COR-L47 (cell line): ENCODE results near the gene BUD23.
"Not testable (repeated sequence)": the region's sequence is repeated elsewhere in the genome, so short reads cannot be mapped to it uniquely, and the experiment has no call there.

Source experiments
- DNase-seq: peaks from one replicate; lab custom pipeline; 2025; lab: John Stamatoyannopoulos, UW

The BUD23 gene

GRCh38 chr7:73668103-73668885, 15.1 kb upstream of the BUD23 start:
- DNase-seq, result no peak

GRCh38 chr7:73668886-73669230, 14.5 kb upstream of the BUD23 start:
- DNase-seq, result no peak

DNA sequence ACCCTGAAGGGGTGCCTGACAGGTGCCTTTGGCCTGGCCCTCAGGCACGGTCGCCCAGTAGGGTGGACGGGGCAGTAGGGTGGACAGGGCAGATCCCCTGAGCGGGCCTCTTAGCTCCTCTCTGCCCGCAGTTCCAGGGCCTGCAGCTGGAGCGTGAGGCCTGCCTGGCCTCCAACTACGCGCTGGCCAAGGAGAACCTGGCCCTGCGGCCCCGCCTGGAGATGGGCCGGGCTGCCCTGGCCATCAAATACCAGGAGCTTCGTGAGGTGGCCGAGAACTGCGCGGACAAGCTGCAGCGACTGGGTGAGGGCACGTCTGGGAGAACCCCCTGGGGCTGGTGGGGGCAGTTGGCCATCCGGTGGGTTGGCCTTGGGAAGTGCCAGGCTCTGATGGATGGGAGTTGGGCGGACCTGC, 14.1 kb upstream of the BUD23 start:
- DNase-seq, result no peak

GRCh38 chr7:73669858-73670385, 13.5 kb upstream of the BUD23 start:
- no peak for DNase-seq

GRCh38 chr7:73671322-73671661, 12.1 kb upstream of the BUD23 start:
- no peak for DNase-seq

DNA sequence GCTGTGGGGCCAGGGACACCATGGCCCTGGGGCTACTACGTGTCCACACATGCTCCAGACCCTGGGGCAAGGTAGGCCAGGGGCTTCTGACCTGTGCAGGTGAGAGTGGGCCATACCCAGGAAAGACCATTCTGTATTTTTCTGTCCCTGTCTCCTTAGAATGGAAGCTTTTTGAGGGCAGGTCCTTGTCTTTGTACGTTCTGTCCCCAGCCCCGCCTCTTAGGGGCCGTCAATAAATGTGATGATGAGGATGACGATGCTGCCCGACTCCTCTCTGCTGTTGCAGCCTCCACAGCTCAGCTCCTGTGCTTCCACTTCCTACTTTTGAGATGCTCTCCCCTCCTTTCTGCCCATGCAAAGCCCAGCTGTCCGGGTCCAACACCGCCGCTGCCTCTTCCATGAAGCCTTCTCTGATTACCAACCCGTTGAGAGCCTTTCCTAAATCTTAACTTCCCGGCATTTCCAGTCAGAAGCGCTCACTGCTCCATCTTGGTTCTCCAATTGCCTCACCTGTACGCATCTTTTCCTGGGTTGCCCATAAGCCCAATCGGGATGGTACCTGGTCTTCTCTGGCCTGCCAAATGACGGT, 11.4 kb upstream of the BUD23 start:
- no peak for DNase-seq

GRCh38 chr7:73674468-73675124, 8.8 kb upstream of the BUD23 start:
- DNase-seq, result no peak

DNA sequence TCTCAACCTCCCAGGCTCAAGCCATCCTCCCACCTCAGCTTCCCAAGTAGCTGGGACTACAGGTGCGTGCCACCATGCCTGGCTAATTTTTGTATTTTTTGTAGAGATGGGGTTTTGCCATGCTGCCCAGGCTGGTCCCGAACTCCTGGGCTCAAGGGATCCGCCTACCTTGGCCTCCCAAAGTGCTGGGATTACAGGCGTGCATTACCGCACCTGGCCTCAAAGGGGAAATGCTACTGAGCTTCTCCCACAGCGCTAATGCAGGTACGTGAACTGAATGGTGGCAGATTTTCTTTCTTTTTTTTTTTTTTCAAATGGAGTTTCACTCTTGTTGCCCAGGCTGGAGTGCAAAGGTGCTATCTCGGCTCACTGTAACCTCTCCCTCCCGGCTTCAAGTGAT, 7.3 kb upstream of the BUD23 start:
- not testable (repeated sequence) for DNase-seq

DNA sequence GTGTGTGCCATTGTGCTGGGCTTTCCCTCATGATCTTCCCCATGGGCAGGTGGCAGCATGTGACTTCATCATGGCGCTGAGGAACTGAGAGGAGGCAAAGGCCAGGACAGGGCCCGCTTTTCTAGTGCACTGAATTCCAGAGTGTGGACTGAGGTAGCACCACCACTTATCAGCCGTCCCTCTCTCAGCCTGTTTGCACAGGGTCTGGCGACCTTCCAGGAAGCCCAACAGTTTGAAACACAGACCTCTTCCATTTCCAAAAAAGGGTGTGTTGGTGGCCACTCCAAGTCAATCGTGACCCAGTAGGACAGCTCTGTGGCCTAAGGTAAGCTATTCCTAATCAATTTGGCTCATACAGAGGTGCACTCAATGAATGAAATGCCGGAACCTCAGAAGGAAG, 4.5 kb upstream of the BUD23 start:
- DNase-seq, result no peak

- DNase-seq, result no peak
These were observed 3.7 kb upstream of the BUD23 start for GRCh38 chr7:73679709-73680108.

DNA sequence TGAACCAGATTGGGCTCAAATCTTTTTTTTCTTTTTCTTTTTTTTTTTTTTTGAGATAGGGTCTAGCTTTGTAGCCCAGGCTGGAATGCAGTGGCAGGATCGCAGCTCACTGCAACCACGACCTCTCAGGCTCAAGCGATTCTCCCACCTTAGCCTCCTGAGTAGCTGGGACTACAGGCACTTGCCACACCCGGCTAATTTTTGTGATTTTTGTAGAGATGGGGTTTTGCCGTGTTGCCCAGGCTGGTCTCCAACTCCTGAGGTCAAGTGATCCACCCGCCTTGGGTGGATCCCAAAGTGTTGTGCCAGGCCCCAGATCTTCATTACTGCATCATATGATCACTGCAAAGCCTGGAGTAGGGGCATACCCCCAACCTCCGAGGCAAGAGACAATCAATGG, 2.9 kb upstream of the BUD23 start:
- no peak for DNase-seq

GRCh38 chr7:73681031-73681430, 2.4 kb upstream of the BUD23 start:
- DNase-seq, result no peak

GRCh38 chr7:73682745-73683055, 697 bp upstream of the BUD23 start:
- no peak for DNase-seq

DNA sequence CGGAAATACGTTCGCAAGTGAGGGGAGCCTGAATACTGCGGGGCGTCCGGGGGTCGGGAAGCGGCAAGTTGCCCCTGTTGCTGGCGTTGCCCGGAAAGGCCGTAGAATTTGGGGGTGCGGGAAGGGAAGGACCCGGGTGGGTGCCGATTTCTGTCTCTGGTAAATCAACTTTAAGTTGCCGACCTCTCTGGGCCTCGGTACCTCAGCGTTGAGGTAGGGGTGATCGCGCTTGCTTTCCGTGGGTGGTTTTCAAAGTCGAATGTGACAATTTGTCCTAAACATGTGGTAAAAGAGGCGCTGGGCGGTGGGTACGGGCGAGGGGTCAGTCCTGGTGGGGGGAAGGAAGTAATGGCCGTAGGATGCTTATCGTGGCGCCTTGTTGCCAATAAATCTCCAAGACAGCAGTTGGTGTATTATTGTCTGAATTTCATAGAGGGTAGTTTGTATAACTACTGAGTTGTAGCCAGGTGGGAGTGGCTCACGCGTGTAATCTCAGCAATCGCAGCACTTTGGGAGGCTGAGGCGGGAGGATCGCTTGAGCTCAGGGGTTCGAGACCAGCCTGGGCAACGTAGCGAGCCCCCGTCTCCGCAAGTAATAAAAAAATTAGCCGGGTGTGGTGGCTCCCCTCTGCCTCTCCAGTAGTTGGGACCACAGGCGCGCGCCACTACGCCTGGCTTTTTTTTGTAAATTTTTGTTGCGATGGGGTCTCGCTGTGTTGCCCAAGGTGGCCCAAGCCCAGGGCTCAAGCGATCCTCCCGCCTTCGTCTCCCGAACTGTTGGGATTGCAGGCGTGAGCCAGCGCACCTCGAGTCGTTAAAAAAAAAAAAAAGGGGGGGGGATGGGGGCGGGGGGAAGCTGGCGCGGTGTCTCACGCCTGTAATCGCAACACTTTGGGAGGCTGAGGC, 644 bp downstream of the BUD23 start:
- no peak for DNase-seq

GRCh38 chr7:73685311-73685710, 1.9 kb downstream of the BUD23 start:
- DNase-seq, result no peak

GRCh38 chr7:73688288-73688687, 4.9 kb downstream of the BUD23 start:
- no peak for DNase-seq

DNA sequence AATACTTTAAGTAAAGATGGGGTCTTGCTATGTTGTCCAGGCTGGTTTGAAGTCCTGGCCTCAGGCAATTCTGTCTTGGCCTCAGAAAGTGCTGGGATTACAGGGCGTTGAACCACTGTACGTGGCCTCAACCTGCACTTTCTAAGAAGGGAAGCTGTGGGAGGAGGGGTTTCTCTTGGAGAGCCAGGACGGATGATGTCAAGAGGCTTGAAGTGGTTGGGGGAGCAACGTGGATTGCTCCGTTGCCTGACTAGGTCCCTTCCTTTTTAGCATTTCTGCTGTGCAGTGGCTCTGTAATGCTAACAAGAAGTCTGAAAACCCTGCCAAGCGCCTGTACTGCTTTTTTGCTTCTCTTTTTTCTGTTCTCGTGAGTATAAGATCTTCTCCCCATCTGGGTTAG, 7.2 kb downstream of the BUD23 start:
- DNase-seq, result no peak

DNA sequence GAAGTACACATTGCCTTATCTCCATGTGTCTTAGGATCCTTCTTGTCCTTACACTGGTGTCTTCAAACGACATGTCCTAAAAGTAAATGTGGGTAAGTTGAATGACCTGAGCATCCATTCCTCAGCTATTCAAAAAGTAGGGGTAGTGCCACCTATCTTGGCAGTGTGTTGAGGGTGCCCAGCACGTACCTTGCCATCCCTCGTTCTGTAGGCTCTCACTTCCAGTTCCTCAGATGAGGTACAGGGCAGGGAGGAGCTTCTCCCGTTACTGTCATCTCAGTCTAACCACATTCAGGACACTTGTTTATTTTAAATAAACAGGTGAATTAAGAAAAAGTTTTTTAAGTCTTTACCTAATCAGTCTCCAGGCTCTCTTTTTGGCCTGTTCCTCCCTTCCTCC, 13.0 kb downstream of the BUD23 start:
- no peak for DNase-seq

GRCh38 chr7:73698410-73698809, 15.0 kb downstream of the BUD23 start:
- no peak for DNase-seq

GRCh38 chr7:73699370-73700068, 16.1 kb downstream of the BUD23 start:
- DNase-seq, result no peak

- DNase-seq, result no peak
These were observed 16.6 kb downstream of the BUD23 start for GRCh38 chr7:73700069-73700423.

GRCh38 chr7:73700581-73701134, 17.3 kb downstream of the BUD23 start:
- no peak for DNase-seq
